OCI-LY7 (cell line): ENCODE data around the gene RFNG.

Experiments used
- EZH2phosphoT487 ChIP-seq: fragments of 200-600 bp; sonication (generic); IDR thresholded peaks from 2 replicates; pipeline ENCODE4 v1.6.1; 2018; ENCODE audit warnings: low read depth, borderline replicate concordance, mild to moderate bottlenecking, mixed run types, antibody characterized with exemption, low read length, moderate library complexity, mixed read lengths
- TF ChIP-seq, protein P1 (sequence below): fragments of 200-600 bp; sonication (generic); conservative IDR thresholded peaks from 2 replicates; pipeline ENCODE4 v1.5.1; 2014; ENCODE audit warnings: mild to moderate bottlenecking, antibody characterized with exemption, low read length, moderate library complexity, mixed read lengths

GRCh38 chr17:82013341-82013740, 38.3 kb downstream of the RFNG start:
- TF ChIP-seq, protein P1, sequence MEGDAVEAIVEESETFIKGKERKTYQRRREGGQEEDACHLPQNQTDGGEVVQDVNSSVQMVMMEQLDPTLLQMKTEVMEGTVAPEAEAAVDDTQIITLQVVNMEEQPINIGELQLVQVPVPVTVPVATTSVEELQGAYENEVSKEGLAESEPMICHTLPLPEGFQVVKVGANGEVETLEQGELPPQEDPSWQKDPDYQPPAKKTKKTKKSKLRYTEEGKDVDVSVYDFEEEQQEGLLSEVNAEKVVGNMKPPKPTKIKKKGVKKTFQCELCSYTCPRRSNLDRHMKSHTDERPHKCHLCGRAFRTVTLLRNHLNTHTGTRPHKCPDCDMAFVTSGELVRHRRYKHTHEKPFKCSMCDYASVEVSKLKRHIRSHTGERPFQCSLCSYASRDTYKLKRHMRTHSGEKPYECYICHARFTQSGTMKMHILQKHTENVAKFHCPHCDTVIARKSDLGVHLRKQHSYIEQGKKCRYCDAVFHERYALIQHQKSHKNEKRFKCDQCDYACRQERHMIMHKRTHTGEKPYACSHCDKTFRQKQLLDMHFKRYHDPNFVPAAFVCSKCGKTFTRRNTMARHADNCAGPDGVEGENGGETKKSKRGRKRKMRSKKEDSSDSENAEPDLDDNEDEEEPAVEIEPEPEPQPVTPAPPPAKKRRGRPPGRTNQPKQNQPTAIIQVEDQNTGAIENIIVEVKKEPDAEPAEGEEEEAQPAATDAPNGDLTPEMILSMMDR, result no peak
- TF ChIP-seq EZH2phosphoT487, result no peak
